ENCODE measurements around the gene MSANTD3.

- TF ChIP-seq CTCF (conservative IDR thresholded peaks at IDR 0.05; ENCODE audit: low read depth in 2 of 2) (no peak), EZH2phosphoT487 (IDR thresholded peaks at IDR 0.05; ENCODE audit: unreplicated experiment) (no peak), EZH2 (IDR thresholded peaks at IDR 0.05; ENCODE audit: low read depth, unreplicated experiment) (no peak), POLR2AphosphoS5 (IDR thresholded peaks at IDR 0.05; ENCODE audit: low read depth) (no peak), ZNF331 (CRISPR knock-in tag; IDR thresholded peaks at IDR 0.05; ENCODE audit: low read depth) (no peak), REST (IDR thresholded peaks at IDR 0.05; ENCODE audit: unreplicated experiment) (no peak), ZNF114 (CRISPR knock-in tag; IDR thresholded peaks at IDR 0.05) (no peak), ETS1 (IDR thresholded peaks at IDR 0.05) (no peak), CREB1 (CRISPR knock-in tag; IDR thresholded peaks at IDR 0.05; ENCODE audit: low read depth) (no peak), NANOG (IDR thresholded peaks at IDR 0.05; ENCODE audit: borderline replicate concordance) (no peak), JUNB (IDR thresholded peaks at IDR 0.05; ENCODE audit: unreplicated experiment) (no peak), ZNF462 (CRISPR knock-in tag; IDR thresholded peaks at IDR 0.05) (no peak)
Observed at GRCh38 chr9:100472268-100472667, 45.3 kb downstream of the MSANTD3 start.

Data from GM23338 (cell line).